Pancreas (tissue), 10 donors: ENCODE measurements around the gene AAK1. TPM values are rescaled to one million over a fixed set of nuclear protein-coding genes. Genes with fewer than 3 reads are reported as not detected.
"Not testable (repeated sequence)": the region's sequence is repeated elsewhere in the genome, so short reads cannot be mapped to it uniquely, and the experiment has no call there.

ENCODE experiments used
- ATAC-seq, 4 donors: fragments of 200-7000 bp; cut with Tn5 transposase; one replicate each; pipeline versions ENCODE4 v1.8.0 to v1.9.1; 2020; ENCODE audit warnings: mild to moderate bottlenecking in 4 of 4, moderate library complexity in 4 of 4
- DNase-seq, 6 donors: peaks; one replicate each; pipeline ENCODE4 v3.0.0-alpha.2; 2020
- FAIRE-seq: peaks from 2 replicates; lab custom pipeline; 2012; peaks lifted over from hg19 to GRCh38; lab: Jason Lieb, UNC
- H3K27ac ChIP-seq, 4 donors: fragments of 200-600 bp; sonication (generic); 1 replicate in 3 of 4; 2 replicates in 1 of 4; pipeline versions ENCODE4 v1.5.0 to v1.8.0; 2020
- H3K27me3 ChIP-seq, 4 donors: fragments of 200-600 bp; one replicate each; pipeline ENCODE4 v1.8.0; 2021
- H3K36me3 ChIP-seq, 3 donors: fragments of 200-600 bp; sonication (generic) in 1 of 3; one replicate each; pipeline versions ENCODE4 v1.5.0 to v1.8.0; 2020 to 2021
- H3K4me1 ChIP-seq, 3 donors: fragments of 200-600 bp; one replicate each; pipeline ENCODE4 v1.8.0; 2021
- H3K4me3 ChIP-seq, 4 donors: fragments of 200-600 bp; sonication (generic) in 2 of 4; one replicate each; pipeline versions ENCODE4 v1.5.0 to v1.8.0; 2020 to 2021
- H3K9me3 ChIP-seq, 4 donors: fragments of 200-600 bp; one replicate each; pipeline ENCODE4 v1.8.0; 2021
- CTCF ChIP-seq, 4 donors: fragments of 200-600 bp; sonication (generic) in 3 of 4; IDR thresholded peaks; one replicate each; pipeline versions ENCODE4 v1.5.0 to v1.8.0; 2021; ENCODE audit warnings: antibody characterized with exemption in 4 of 4
- WGBS, 2 donors: extraction: QIAGEN DNeasy Blood & Tissue Kit; methylation state at CpG; one replicate each; pipeline ENCODE4 v1.1.7; 2013; 5-methylcytosine and 5-hydroxymethylcytosine counted together
- intact Hi-C, 3 donors: fragments of 100-400 bp; cut with DNase I; formaldehyde crosslinking; loops; one replicate each; pipeline versions ENCODE4 v1.11.1 to v1.14.2; 2022
- polyA plus RNA-seq, 2 donors: library from polyadenylated mRNA; stranded (reverse); fragments of 200-250 nt; gene quantifications; one replicate each; pipeline ENCODE4 v1.2.3, GENCODE V29; 2013
- total RNA-seq, 6 donors: library from RNA; stranded (reverse); fragmentation: NEBNext Ultra II Directional in 4 of 6; extraction: Animal tissue kit (Norgen Biotek cat#: 25700) in 4 of 6; gene quantifications; one replicate each; pipeline versions ENCODE4 v1.2.1 to v1.2.4, GENCODE V29; 2021 to 2023
- donor health status: healthy with polysubstance abuse.
- donor health status: DM: no; HTN: no; CAD: no; lungs with moderate emphysema.
- donor health status: DM: no; HTN: no; CAD: no.
- donor health status: control.
- donor health status: control.
- donor health status: Bipolar disorder and iron deficiency.
- donor health status: DM: yes; HTN: yes; CAD: no.
- donor health status: DM: no; HTN: no; CAD: no.
- donor health status: DM: no; HTN: no; CAD: no.
- donor health status: DM: yes; HTN: yes; CAD: no.

The AAK1 gene
- total and polyA plus RNA-seq, 8 donors: 20.6 to 45.1 (median 32.5) TPM

DNA sequence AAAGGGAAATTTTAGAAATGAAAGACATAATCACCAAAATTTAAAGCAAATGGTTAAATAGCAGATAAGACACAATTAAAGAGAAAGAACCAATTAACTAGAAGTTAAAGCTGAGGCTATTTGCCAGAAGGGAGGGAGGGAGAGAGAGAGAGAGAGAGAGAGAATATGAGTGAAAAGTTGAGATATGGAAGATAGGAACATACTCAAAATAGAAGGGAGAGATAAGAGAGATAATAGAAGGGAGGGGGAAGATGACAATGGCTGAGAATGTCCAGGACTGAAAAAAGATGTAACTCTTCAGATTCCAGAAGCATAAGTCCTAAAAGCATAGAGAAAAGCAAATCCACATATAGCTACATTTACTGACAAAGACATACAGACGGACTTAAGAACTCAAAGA is 17.1 kb upstream of the AAK1 start:
- no peak overlapping the region for H3K4me3 ChIP-seq
- H3K4me1 ChIP-seq: peaks cover 0 to 11% (median 6%) of the 10 kb centered on the region in 3 donors
- H3K27ac ChIP-seq: no peak overlapping the region
- WGBS, 2 donors: 69 to 72% methylated on average over 1 of the region's 1 CpG
- TF ChIP-seq CTCF (IDR thresholded peaks at IDR 0.05): no peak
- no peak for DNase-seq
- no peak for FAIRE-seq
- H3K27me3 ChIP-seq: no peaks in the 10 kb centered on the region
- no peaks in the 10 kb centered on the region for H3K9me3 ChIP-seq
- intact Hi-C loops: no loop called here
- ATAC-seq: no peak
- H3K36me3 ChIP-seq: no peaks in the 10 kb centered on the region

GRCh38 chr2:69659941-69660483 is 16.5 kb upstream of the AAK1 start:
- H3K36me3 ChIP-seq: no peaks in the 10 kb centered on the region
- intact Hi-C loops: no loop called here
- no peak for FAIRE-seq
- peaks cover 0 to 11% (median 6%) of the 10 kb centered on the region in 3 donors for H3K4me1 ChIP-seq
- no peak for TF ChIP-seq CTCF (IDR thresholded peaks at IDR 0.05)
- H3K9me3 ChIP-seq: no peaks in the 10 kb centered on the region
- no peaks in the 10 kb centered on the region for H3K27me3 ChIP-seq
- H3K4me3 ChIP-seq: no peak overlapping the region
- 32 to 39% methylated on average over 2 of the region's 2 CpGs for WGBS, 2 donors
- DNase-seq: no peak
- ATAC-seq: no peak
- H3K27ac ChIP-seq: no peak overlapping the region

- no peaks in the 10 kb centered on the region for H3K36me3 ChIP-seq
- ATAC-seq (no peak), DNase-seq (no peak), FAIRE-seq (no peak)
- peaks cover 0 to 11% (median 6%) of the 10 kb centered on the region in 3 donors for H3K4me1 ChIP-seq
- WGBS, 2 donors: 92 to 96% methylated on average over 1 of the region's 1 CpG
- no peak overlapping the region for H3K27ac ChIP-seq
- intact Hi-C loops: no loop called here
- H3K27me3 ChIP-seq: no peaks in the 10 kb centered on the region
- no peak for TF ChIP-seq CTCF (IDR thresholded peaks at IDR 0.05)
- no peaks in the 10 kb centered on the region for H3K9me3 ChIP-seq
- no peak overlapping the region for H3K4me3 ChIP-seq
Measured at GRCh38 chr2:69659349-69659748, 15.8 kb upstream of the AAK1 start.

DNA sequence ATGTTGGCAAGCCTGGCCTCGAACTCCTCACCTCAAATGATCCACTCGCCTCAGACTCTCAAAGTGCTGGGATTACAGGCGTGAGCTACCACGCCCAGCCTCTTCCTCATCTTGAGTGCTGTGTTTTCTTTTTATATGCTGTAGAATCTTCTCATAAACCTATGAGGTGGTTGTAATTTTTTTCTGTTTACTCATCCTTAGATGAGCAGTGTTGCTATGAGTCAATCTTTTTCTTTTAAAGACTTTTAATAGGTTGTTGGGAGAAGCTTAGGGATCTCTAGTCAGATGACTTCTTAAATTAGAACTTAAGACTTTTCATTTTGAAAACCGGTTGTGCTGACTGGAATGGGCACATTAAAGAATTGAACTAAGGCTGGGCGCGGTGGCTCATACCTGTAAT is 8.7 kb upstream of the AAK1 start:
- WGBS, 2 donors: 95% methylated on average over 7 of the region's 7 CpGs
- no peaks in the 10 kb centered on the region for H3K27me3 ChIP-seq
- no peak for TF ChIP-seq CTCF (IDR thresholded peaks at IDR 0.05)
- no peaks in the 10 kb centered on the region for H3K36me3 ChIP-seq
- no peak overlapping the region for H3K4me3 ChIP-seq
- peaks cover 0 to 6% (median 5%) of the 10 kb centered on the region in 3 donors for H3K4me1 ChIP-seq
- no peak overlapping the region for H3K27ac ChIP-seq
- intact Hi-C loops: no loop called here
- no peaks in the 10 kb centered on the region for H3K9me3 ChIP-seq
- DNase-seq: no peak
- ATAC-seq: no peak
- FAIRE-seq: no peak

DNA sequence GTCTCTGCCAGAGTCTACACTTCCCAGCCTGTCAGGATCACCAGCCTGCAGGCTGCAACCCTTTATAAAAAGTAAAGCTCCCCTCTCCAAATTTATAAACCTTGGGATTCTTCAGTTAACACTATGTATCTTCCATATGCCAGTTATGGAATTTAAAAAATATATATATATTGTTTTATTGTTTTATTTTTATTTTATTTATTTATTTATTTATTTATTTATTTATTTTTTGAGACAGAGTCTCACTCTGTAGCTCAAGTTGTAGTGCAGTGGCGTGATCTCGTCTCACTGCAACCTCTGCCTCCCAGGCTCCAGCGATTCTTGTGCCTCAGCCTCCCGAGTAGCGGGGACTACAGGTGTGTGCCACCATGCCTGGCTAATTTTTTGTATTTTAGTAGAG is 3.7 kb upstream of the AAK1 start:
- H3K4me3 ChIP-seq, DNase-seq, ATAC-seq, H3K27me3 ChIP-seq, intact Hi-C loops, FAIRE-seq, H3K27ac ChIP-seq, H3K9me3 ChIP-seq, H3K36me3 ChIP-seq, H3K4me1 ChIP-seq: not testable (repeated sequence)
- WGBS, 2 donors: 98 to 99% methylated on average over 5 of the region's 5 CpGs
